Right ventricle myocardium inferior (tissue), 1 donor: Measurements from ENCODE around the gene SFSWAP. TPM values are rescaled to one million over a fixed set of nuclear protein-coding genes. Genes with fewer than 3 reads are reported as not detected.

ENCODE experiments used
- ATAC-seq: fragments of 200-7000 bp; cut with Tn5 transposase; one replicate; pipeline ENCODE4 v1.9.1; 2020; ENCODE audit warnings: mild to moderate bottlenecking, moderate library complexity
- DNase-seq: peaks from one replicate; pipeline ENCODE4 v3.0.0; 2021; ENCODE audit errors: missing footprints
- intact Hi-C: fragments of 100-400 bp; cut with DNase I; formaldehyde crosslinking; loops from one replicate; pipeline ENCODE4 v1.11.0; 2022
- total RNA-seq: library from RNA; stranded (reverse); fragmentation: NEBNext Ultra II Directional; extraction: Animal tissue kit (Norgen Biotek cat#: 25700); gene quantifications from one replicate; pipeline ENCODE4 v1.2.1, GENCODE V29; 2021
- donor health status: DM: no; HTN: yes; CAD: no; lungs with severe emphysema.

Gene SFSWAP
- total RNA-seq, 1 donor from 2014 or later: 19.4 TPM

- DNase-seq (no peak), ATAC-seq (no peak)
- intact Hi-C loops: no loop called here
Observed at GRCh38 chr12:131747276-131748177, 36.6 kb downstream of the SFSWAP start.

- DNase-seq (no peak), ATAC-seq (peak; percentile 61)
- intact Hi-C loops: no loop called here
Observed at GRCh38 chr12:131749618-131750315, 38.9 kb downstream of the SFSWAP start.

DNA sequence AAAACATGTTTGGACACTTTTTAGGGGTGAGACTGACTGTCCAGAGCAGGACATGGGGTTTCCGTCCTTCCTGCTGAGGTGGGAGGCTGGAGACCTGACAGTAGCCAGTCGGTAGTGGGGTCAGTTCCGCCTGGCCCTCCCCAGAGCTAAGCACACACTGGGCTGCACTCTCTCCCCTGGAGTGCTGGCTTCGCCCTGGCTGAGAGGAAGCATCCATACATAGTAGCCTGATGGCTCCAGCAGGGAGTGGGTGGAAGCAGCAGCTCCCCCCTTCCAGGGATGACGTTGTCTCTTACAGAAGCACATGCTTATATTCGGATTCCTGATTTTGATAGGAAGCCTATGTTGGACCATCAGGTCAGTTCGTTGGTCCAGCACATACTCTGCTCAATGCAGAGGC is 40.4 kb downstream of the SFSWAP start:
- intact Hi-C loops: no loop called here
- ATAC-seq (no peak), DNase-seq (no peak)

GRCh38 chr12:131752451-131752850 is 41.6 kb downstream of the SFSWAP start:
- no peak for DNase-seq
- intact Hi-C loops: no loop called here
- ATAC-seq: no peak

GRCh38 chr12:131753005-131753404 is 42.1 kb downstream of the SFSWAP start:
- intact Hi-C loops: no loop called here
- no peak for ATAC-seq
- no peak for DNase-seq

DNA sequence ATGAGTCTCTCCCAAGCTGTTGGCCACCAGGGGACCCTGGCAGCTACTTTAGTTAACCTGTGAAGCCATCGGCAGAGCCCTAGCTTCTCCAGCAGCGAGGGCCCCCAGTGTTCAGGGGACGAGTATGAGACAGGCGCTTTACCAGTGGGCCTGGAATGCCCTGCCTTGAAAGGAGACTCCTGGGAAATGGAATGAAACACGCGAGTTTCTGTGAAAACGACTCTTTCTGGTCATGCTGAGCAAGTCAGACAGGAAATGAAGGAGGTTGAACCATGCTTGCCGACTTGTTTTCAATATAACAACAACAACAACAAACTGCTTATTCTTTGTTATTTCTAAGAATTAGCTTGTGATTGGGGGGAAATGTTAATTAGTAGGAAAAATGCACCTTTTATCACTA is 42.9 kb downstream of the SFSWAP start:
- DNase-seq (no peak), ATAC-seq (no peak)
- intact Hi-C loops: no loop called here

DNA sequence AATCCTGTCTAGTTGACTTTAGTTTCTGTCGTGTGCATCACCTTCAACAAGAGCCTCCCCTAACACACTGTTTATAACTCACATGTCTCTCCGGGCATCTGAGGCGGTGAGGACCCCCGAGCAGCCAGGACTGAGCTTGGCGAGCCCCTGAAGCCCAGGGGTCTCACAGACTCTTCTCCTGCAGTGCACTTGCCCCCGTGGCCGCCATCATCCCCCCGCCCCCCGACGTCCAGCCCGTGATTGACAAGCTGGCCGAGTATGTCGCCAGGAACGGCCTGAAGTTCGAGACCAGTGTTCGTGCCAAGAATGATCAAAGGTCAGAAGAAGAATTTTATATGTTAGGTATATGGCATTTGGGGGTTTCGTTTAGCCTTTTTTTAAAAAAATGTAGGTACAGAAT is 43.3 kb downstream of the SFSWAP start:
- ATAC-seq (no peak), DNase-seq (no peak)
- intact Hi-C loops: no loop called here

DNA sequence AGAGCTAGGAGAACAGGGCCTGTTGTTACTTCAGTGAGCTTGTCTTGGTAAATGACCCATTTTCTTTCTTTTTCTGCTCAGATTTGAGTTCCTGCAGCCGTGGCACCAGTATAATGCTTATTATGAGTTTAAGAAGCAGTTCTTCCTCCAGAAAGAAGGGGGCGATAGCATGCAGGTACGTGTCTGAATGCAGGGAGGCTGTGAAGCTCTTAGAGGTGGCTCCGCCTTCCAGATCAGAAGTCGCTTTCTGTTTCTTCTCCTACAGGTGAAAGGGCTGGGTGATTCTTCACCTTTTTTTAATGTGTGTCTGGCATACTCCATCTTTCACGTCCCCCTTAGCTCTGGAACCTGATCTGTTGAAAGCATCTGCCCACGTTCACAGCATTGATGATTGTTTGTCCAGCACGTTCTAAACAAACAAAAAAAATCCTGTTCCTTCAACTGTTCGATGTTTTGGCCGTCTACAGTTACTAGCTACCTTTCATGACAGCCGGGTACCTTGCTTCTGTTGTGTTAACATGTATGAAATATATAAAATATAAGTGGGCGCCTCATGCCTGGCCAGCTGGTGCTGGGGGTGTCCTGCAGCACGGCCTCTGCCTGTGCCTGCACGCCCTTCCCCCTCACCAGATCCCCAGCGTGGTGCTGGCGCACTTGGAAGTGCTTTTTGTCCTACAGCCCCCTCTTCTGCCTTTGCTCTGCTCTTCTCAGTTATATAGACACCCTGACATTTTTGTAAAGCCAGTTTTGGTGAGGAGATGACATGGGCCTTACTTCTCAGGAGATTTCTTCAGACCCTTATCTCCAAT is 44.6 kb downstream of the SFSWAP start:
- no peak for ATAC-seq
- intact Hi-C loops: no loop called here
- DNase-seq: no peak

DNA sequence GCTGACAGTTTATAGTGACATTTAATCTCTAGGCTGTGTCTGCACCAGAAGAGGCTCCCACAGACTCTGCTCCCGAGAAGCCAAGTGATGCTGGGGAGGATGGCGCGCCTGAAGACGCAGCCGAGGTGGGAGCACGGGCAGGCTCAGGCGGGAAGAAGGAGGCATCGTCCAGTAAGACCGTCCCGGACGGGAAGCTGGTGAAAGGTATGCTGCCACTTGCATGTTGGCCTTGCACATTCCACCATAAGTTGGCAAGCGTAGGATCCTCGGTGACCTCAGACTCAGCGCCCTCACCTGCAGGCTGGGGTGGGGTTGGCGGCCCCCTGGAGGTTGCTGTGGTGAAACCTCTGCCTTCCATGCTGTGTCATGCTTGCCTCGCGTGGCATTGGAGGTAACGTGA is 45.6 kb downstream of the SFSWAP start:
- ATAC-seq (no peak), DNase-seq (no peak)
- intact Hi-C loops: no loop called here

DNA sequence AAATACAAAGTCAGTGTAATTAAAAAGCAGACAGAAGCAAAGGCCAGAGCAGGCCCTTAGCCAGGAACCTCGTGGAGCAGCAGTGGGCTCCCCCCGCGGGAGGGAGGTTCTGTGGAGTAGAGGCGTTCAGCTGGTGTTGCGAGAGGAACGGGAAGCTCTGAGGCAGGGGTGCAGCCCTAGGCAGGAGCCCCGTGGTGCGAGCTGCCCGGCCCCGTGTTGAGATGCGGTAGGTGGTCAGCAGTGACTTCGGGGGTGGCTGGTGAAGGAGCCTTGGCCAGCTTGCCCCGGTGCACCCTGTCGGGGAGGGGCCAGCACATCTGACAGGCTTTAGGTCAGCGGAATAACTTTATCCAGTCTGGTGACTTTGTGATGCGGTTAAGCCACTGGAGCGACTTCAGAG is 46.2 kb downstream of the SFSWAP start:
- intact Hi-C loops: no loop called here
- DNase-seq (no peak), ATAC-seq (no peak)

GRCh38 chr12:131758016-131758739 is 47.3 kb downstream of the SFSWAP start:
- peak; percentile 74 for ATAC-seq
- DNase-seq: no peak
- intact Hi-C loops: no loop called here

GRCh38 chr12:131759176-131759575 is 48.3 kb downstream of the SFSWAP start:
- ATAC-seq: no peak
- intact Hi-C loops: no loop called here
- no peak for DNase-seq

- no peak for ATAC-seq
- no peak for DNase-seq
- intact Hi-C loops: no loop called here
Observed at GRCh38 chr12:131761638-131762037, 50.7 kb downstream of the SFSWAP start.

- ATAC-seq (no peak), DNase-seq (no peak)
- intact Hi-C loops: no loop called here
Observed at GRCh38 chr12:131764738-131765137, 53.8 kb downstream of the SFSWAP start.

DNA sequence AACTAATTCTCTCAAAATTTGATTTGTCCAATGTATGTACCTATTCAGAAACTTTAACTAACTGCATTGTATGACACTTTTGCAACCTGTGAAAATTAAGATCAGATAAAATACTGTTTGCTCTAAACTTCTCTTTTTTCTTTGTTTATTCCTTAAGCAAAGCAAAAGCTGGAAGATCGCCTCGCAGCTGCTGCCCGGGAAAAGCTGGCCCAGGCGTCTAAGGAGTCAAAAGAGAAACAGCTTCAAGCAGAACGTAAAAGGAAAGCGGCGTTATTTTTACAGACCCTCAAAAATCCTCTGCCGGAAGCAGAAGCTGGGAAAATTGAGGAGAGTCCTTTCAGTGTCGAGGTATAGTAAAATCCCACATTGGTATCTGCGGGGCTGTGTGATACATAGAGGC is 55.1 kb downstream of the SFSWAP start:
- ATAC-seq: no peak
- intact Hi-C loops: no loop called here
- DNase-seq: no peak

DNA sequence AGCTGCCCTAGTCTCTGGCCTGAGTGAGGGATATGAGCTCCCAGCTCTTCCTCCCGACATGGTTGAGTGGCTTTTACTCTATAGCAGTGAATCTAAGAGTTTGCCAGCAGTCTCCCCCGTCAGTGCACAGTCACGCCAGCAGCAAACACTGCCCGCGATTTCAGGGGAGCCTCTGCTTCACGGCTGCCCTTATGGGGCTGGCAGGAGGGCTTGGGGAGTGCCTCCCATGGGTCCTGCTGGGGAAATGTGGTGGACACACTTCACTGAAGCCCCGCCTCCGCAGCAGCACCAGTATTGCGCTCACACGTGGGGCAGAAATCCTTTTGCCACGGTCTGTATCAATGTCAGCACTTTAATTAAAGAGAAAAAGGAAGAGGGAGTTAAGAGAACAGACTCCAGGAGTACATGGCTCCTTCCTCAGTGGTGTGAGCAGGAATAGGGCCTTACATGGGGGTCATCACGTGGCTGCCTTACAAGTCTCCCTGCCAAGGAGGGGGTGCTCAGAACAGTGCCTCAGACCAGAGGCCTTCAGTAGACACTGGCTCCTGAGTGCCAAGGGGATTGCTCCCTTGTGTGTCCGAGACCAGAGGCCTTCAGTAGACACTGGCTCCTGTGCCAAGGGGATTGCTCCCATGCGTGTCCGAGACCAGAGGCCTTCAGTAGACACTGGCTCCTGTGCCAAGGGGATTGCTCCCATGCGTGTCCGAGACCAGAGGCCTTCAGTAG is 55.7 kb downstream of the SFSWAP start:
- intact Hi-C loops: no loop called here
- DNase-seq: no peak
- ATAC-seq: no peak

- ATAC-seq: no peak
- intact Hi-C loops: no loop called here
Observed at GRCh38 chr12:131770120-131770519, 59.2 kb downstream of the SFSWAP start.

GRCh38 chr12:131771965-131772364 is 61.1 kb downstream of the SFSWAP start:
- no peak for ATAC-seq
- intact Hi-C loops: no loop called here
- DNase-seq: no peak

More at GRCh38 chr12:131770120-131770519, 59.2 kb downstream of the SFSWAP start:
- no peak for DNase-seq
